Measurements from ENCODE around the gene SLC38A10. TPM values are rescaled to one million over a fixed set of nuclear protein-coding genes. Genes with fewer than 3 reads are reported as not detected.

The SLC38A10 gene
- total RNA-seq, 1 experiment from 2014 or later, result 109 TPM

GRCh38 chr17:81258292-81258691, 36.8 kb downstream of the SLC38A10 start:
- no peaks in the 10 kb centered on the region for H3K9me2 ChIP-seq (ENCODE audit: insufficient read depth)
- H2AFZ ChIP-seq (ENCODE audit: low read depth, low read length, poor library complexity, severe bottlenecking), result no peak overlapping the region
- DNase-seq (ENCODE audit: low read depth, low spot score) (no peak), ATAC-seq (no peak)
- intact Hi-C loops (cut with micrococcal nuclease), result no loop called here
- BruUV-seq (replicated peaks), result no TSS peak
- H3K79me2 ChIP-seq (ENCODE audit: insufficient read depth, low read length), result peaks cover 5% of the 10 kb centered on the region; the same call in 1 of the 2 replicates
- H3K9ac ChIP-seq (ENCODE audit: low read length), result no peak overlapping the region
- no peaks in the 10 kb centered on the region for H4K20me1 ChIP-seq (ENCODE audit: insufficient read depth)
- ChIA-PET CTCF (no interaction called here), RAD21 (ENCODE audit: low non-redundant PET in 1 of 2, low total read pairs in 2 of 2, uncharacterized antibody in 2 of 2, unreplicated experiment in 2 of 2) (no interaction called here), POLR2A (no interaction called here)
- no peak overlapping the region for H3K27ac ChIP-seq (ENCODE audit: low read depth, low read length)
- H3K27me3 ChIP-seq (ENCODE audit: insufficient read depth, low read length), result no peaks in the 10 kb centered on the region
- peaks cover 28 to 32% of the 10 kb centered on the region in 2 experiments; a peak in 3 of 4 replicates for H3K36me3 ChIP-seq (ENCODE audit: control insufficient read depth in 1 of 2, insufficient read depth in 2 of 2, low read length in 2 of 2)
- H3K4me1 ChIP-seq (ENCODE audit: control insufficient read depth in 1 of 2, insufficient read depth in 2 of 2, low read length in 2 of 2), result no peaks in the 10 kb centered on the region
- H3K4me2 ChIP-seq (ENCODE audit: low read length), result no peak overlapping the region
- H3K4me3 ChIP-seq (replicated peaks in 1 of 2; ENCODE audit: low read depth in 1 of 2, low read length in 2 of 2), result no peak overlapping the region
- H3K9me3 ChIP-seq (ENCODE audit: control insufficient read depth in 1 of 2, insufficient read depth in 1 of 2, low read depth in 1 of 2, low read length in 2 of 2), result no peaks in the 10 kb centered on the region
- TF ChIP-seq YY1 (IDR thresholded peaks at IDR 0.05; ENCODE audit: extremely low read depth, insufficient replicate concordance, low read depth, low read length), result no peak
- no peak for TF ChIP-seq CBX3 (IDR thresholded peaks at IDR 0.05; ENCODE audit: low read depth)
- peak in 1 of 3 experiments; percentile 15; a peak in 1 of 6 replicates for TF ChIP-seq CTCF (IDR thresholded peaks at IDR 0.05 in 2 of 3, conservative IDR thresholded peaks at IDR 0.05 in 1 of 3; ENCODE audit: borderline replicate concordance in 1 of 3, insufficient read depth in 1 of 3, low read depth in 2 of 3, low read length in 2 of 3)
- no peak for TF ChIP-seq EZH2phosphoT487 (IDR thresholded peaks at IDR 0.05; ENCODE audit: borderline replicate concordance)

- Histone ChIP-seq H3K4me1 (ENCODE audit: control insufficient read depth in 1 of 2, insufficient read depth in 2 of 2, low read length in 2 of 2) (no peaks in the 10 kb centered on the region), H3K4me3 (replicated peaks in 1 of 2; ENCODE audit: low read depth in 1 of 2, low read length in 2 of 2) (no peak overlapping the region), H4K20me1 (ENCODE audit: insufficient read depth) (no peaks in the 10 kb centered on the region), H3K27ac (ENCODE audit: low read depth, low read length) (no peak overlapping the region), H3K9me2 (ENCODE audit: insufficient read depth) (no peaks in the 10 kb centered on the region), H3K9ac (ENCODE audit: low read length) (no peak overlapping the region), H2AFZ (ENCODE audit: low read depth, low read length, poor library complexity, severe bottlenecking) (no peak overlapping the region), H3K4me2 (ENCODE audit: low read length) (no peak overlapping the region), H3K9me3 (ENCODE audit: control insufficient read depth in 1 of 2, insufficient read depth in 1 of 2, low read depth in 1 of 2, low read length in 2 of 2) (no peaks in the 10 kb centered on the region), H3K27me3 (ENCODE audit: insufficient read depth, low read length) (no peaks in the 10 kb centered on the region), H3K79me2 (ENCODE audit: insufficient read depth, low read length) (peaks cover 9% of the 10 kb centered on the region; the same call in 1 of the 2 replicates), H3K36me3 (ENCODE audit: control insufficient read depth in 1 of 2, insufficient read depth in 2 of 2, low read length in 2 of 2) (peaks cover 29 to 30% of the 10 kb centered on the region in 2 experiments; a peak in 3 of 4 replicates)
- no peak for DNase-seq (ENCODE audit: low read depth, low spot score)
- ATAC-seq, result no peak
- POLR2A ChIA-PET, result no interaction called here
- RAD21 ChIA-PET (ENCODE audit: low non-redundant PET in 1 of 2, low total read pairs in 2 of 2, uncharacterized antibody in 2 of 2, unreplicated experiment in 2 of 2), result no interaction called here
- BruUV-seq (replicated peaks), result no TSS peak
- intact Hi-C loops (cut with micrococcal nuclease), result no loop called here
- CTCF ChIA-PET, result interaction anchor here (0.6 kb wide), 1 partner anchor 35 kb away, joined by 4 read pairs; the partner anchor contains the start of gene CEP131
- TF ChIP-seq EGR1 (IDR thresholded peaks at IDR 0.05; ENCODE audit: low read depth) (no peak), SIN3A (IDR thresholded peaks at IDR 0.05; ENCODE audit: low read depth) (no peak), ATF3 (IDR thresholded peaks at IDR 0.05) (no peak), FOSL1 (IDR thresholded peaks at IDR 0.05; ENCODE audit: low read depth) (no peak), YY1 (IDR thresholded peaks at IDR 0.05; ENCODE audit: extremely low read depth, insufficient replicate concordance, low read depth, low read length) (no peak), SRF (IDR thresholded peaks at IDR 0.05; ENCODE audit: low read depth) (no peak), EZH2 (IDR thresholded peaks at IDR 0.05) (no peak), CBX3 (IDR thresholded peaks at IDR 0.05; ENCODE audit: low read depth) (no peak), MAX (IDR thresholded peaks at IDR 0.05) (no peak), ZBTB33 (IDR thresholded peaks at IDR 0.05; ENCODE audit: extremely low read depth, insufficient replicate concordance, low read length) (no peak), ZNF274 (IDR thresholded peaks at IDR 0.05; ENCODE audit: low read depth, low read length) (no peak), EZH2phosphoT487 (IDR thresholded peaks at IDR 0.05; ENCODE audit: borderline replicate concordance) (no peak)
Measured at GRCh38 chr17:81257533-81257932, 37.6 kb downstream of the SLC38A10 start.
